Measurements from ENCODE around the gene ZNF784. TPM values are rescaled to one million over a fixed set of nuclear protein-coding genes. Genes with fewer than 3 reads are reported as not detected.
A peak's percentile ranks its signal among the peaks of the same experiment; 100 is the strongest.

Gene ZNF784
- total RNA-seq, 2 experiments from 2014 or later = 3.4 to 4.0 TPM

- H3K9me2 ChIP-seq (ENCODE audit: insufficient read depth, low read length) = no peaks in the 10 kb centered on the region
- no TSS peak for BruUV-seq (replicated peaks)
- no peak overlapping the region for H3K4me3 ChIP-seq (ENCODE audit: low read depth, low read length, poor library complexity, severe bottlenecking)
- no peaks in the 10 kb centered on the region for H3K9me3 ChIP-seq (ENCODE audit: low read length)
- ChIA-PET POLR2A (interaction anchor here (0.6 kb wide), 1 partner anchor 263 kb away, joined by 3 read pairs; no protein-coding TSS in a partner anchor), CTCF (ENCODE audit: unreplicated experiment) (no interaction called here)
- peaks cover 56% of the 10 kb centered on the region for H3K79me2 ChIP-seq (ENCODE audit: insufficient read depth, low read depth, low read length)
- intact Hi-C loops (cut with micrococcal nuclease; ENCODE audit: unreplicated experiment) = no loop called here
- TF ChIP-seq EZH2phosphoT487 (IDR thresholded peaks at IDR 0.05; ENCODE audit: borderline replicate concordance, low read depth, low read length) (no peak), CTCF (conservative IDR thresholded peaks at IDR 0.05; ENCODE audit: low read length) (no peak)
- DNase-seq (ENCODE audit: low spot score) = no peak
- no peak overlapping the region for H2AFZ ChIP-seq (ENCODE audit: low read length)
- H3K4me1 ChIP-seq (ENCODE audit: insufficient read depth, low read length, poor library complexity, severe bottlenecking) = peaks cover 36% of the 10 kb centered on the region
- peak overlapping the region; percentile 11; the same call in 1 of the 2 replicates for H3K4me2 ChIP-seq (ENCODE audit: low read length)
- H3K27ac ChIP-seq (ENCODE audit: low read depth, low read length, poor library complexity, severe bottlenecking) = peak overlapping the region; percentile 21
- no peaks in the 10 kb centered on the region; the same call in 1 of the 2 replicates for H4K20me1 ChIP-seq (ENCODE audit: insufficient read depth, low read length)
- H3K36me3 ChIP-seq (ENCODE audit: insufficient read depth, low read length) = peaks cover 86% of the 10 kb centered on the region
Observed at GRCh38 chr19:55673465-55673864, 49.1 kb upstream of the ZNF784 start.

- ChIA-PET CTCF (ENCODE audit: unreplicated experiment) (no interaction called here), POLR2A (no interaction called here)
- no peak for TF ChIP-seq CTCF (conservative IDR thresholded peaks at IDR 0.05; ENCODE audit: low read length)
- TF ChIP-seq EZH2phosphoT487 (IDR thresholded peaks at IDR 0.05; ENCODE audit: borderline replicate concordance, low read depth, low read length) = no peak
- no peak for DNase-seq (ENCODE audit: low spot score)
- no TSS peak for BruUV-seq (replicated peaks)
- no peak overlapping the region for H2AFZ ChIP-seq (ENCODE audit: low read length)
- H3K4me2 ChIP-seq (ENCODE audit: low read length) = no peak overlapping the region
- no peaks in the 10 kb centered on the region for H3K9me3 ChIP-seq (ENCODE audit: low read length)
- peaks cover 94% of the 10 kb centered on the region for H3K36me3 ChIP-seq (ENCODE audit: insufficient read depth, low read length)
- H4K20me1 ChIP-seq (ENCODE audit: insufficient read depth, low read length) = no peaks in the 10 kb centered on the region; the same call in none of the 2 replicates
- peaks cover 50% of the 10 kb centered on the region for H3K79me2 ChIP-seq (ENCODE audit: insufficient read depth, low read depth, low read length)
- no peak overlapping the region for H3K4me3 ChIP-seq (ENCODE audit: low read depth, low read length, poor library complexity, severe bottlenecking)
- H3K4me1 ChIP-seq (ENCODE audit: insufficient read depth, low read length, poor library complexity, severe bottlenecking) = peaks cover 28% of the 10 kb centered on the region
- intact Hi-C loops (cut with micrococcal nuclease; ENCODE audit: unreplicated experiment) = no loop called here
- H3K9me2 ChIP-seq (ENCODE audit: insufficient read depth, low read length) = no peaks in the 10 kb centered on the region
- no peak overlapping the region for H3K27ac ChIP-seq (ENCODE audit: low read depth, low read length, poor library complexity, severe bottlenecking)
Observed at GRCh38 chr19:55672418-55672817, 48.1 kb upstream of the ZNF784 start.

GRCh38 chr19:55671054-55671378 lies 46.6 kb upstream of the ZNF784 start:
- Histone ChIP-seq H3K36me3 (ENCODE audit: insufficient read depth, low read length) (peaks cover 95% of the 10 kb centered on the region), H3K9me3 (ENCODE audit: low read length) (no peaks in the 10 kb centered on the region), H3K79me2 (ENCODE audit: insufficient read depth, low read depth, low read length) (peaks cover 41% of the 10 kb centered on the region), H3K27ac (ENCODE audit: low read depth, low read length, poor library complexity, severe bottlenecking) (no peak overlapping the region), H3K4me2 (ENCODE audit: low read length) (no peak overlapping the region), H3K4me1 (ENCODE audit: insufficient read depth, low read length, poor library complexity, severe bottlenecking) (peaks cover 17% of the 10 kb centered on the region), H3K9me2 (ENCODE audit: insufficient read depth, low read length) (no peaks in the 10 kb centered on the region), H3K4me3 (ENCODE audit: low read depth, low read length, poor library complexity, severe bottlenecking) (no peak overlapping the region), H4K20me1 (ENCODE audit: insufficient read depth, low read length) (no peaks in the 10 kb centered on the region; the same call in none of the 2 replicates), H2AFZ (ENCODE audit: low read length) (no peak overlapping the region)
- no peak for DNase-seq (ENCODE audit: low spot score)
- no peak for TF ChIP-seq CTCF (conservative IDR thresholded peaks at IDR 0.05; ENCODE audit: low read length)
- TF ChIP-seq EZH2phosphoT487 (IDR thresholded peaks at IDR 0.05; ENCODE audit: borderline replicate concordance, low read depth, low read length) = no peak
- intact Hi-C loops (cut with micrococcal nuclease; ENCODE audit: unreplicated experiment) = no loop called here
- ChIA-PET POLR2A (no interaction called here), CTCF (ENCODE audit: unreplicated experiment) (interaction anchor here (0.6 kb wide), 1 partner anchor 186 kb away, joined by 3 read pairs; no protein-coding TSS in a partner anchor)
- no TSS peak for BruUV-seq (replicated peaks)
